Measurements from ENCODE around the gene TLCD3A.
"Not testable (repeated sequence)": the region's sequence is repeated elsewhere in the genome, so short reads cannot be mapped to it uniquely, and the experiment has no call there.

TLCD3A gene

GRCh38 chr17:789931-790873 lies 57.8 kb downstream of the TLCD3A start:
- not testable (repeated sequence) for DNase-seq

DNA sequence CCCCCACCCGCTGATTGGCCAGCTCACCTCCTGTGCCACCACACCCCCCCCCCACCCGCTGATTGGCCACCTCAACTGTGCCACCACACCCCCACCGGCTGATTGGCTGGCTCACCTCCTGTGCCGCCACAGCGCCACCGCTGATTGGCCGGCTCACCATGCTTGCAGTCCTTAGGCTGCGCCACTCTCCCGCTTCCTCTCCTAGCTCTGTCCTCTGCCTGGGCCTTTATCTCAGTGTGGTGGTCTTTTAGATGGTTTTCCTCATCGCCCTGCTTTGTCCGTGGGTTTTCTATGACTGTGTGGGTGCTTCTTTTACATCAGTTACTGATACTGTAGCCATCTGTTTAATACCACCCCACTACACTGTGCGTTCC lies 58.5 kb downstream of the TLCD3A start:
- DNase-seq, result not testable (repeated sequence)

DNA sequence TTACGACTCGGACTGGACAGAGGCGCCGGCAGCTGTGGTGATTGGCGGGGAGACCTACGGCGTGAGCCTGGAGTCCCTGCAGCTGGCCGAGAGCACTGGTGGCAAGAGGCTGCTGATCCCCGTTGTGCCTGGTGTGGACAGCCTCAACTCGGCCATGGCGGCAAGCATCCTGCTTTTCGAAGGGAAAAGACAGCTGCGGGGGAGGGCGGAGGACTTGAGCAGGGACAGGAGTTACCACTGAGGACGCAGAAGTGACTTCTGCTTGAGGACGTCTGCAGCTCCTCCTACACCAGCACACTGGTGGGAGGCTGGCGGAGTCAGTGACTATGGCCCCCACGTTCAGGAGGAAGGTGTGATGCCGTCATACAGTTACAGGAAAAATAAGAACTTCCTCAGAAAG lies 59.4 kb downstream of the TLCD3A start:
- no peak for DNase-seq

- DNase-seq, result no peak
These were observed 59.9 kb downstream of the TLCD3A start for GRCh38 chr17:792277-792676.

Data from CD4-positive, alpha-beta T cell treated with Interleukin-1 beta for 1 hour (primary cell).